Panc1 (cell line): ENCODE results near the gene HSPA12A.

Experiments used
- CTCF ChIP-seq: fragments of 450-650 bp; IDR thresholded peaks from 2 replicates; pipeline ENCODE4 v1.5.1; 2017; ENCODE audit warnings: mild to moderate bottlenecking
- POLR2AphosphoS5 ChIP-seq: IDR thresholded peaks from 2 replicates; pipeline ENCODE4 v1.6.1; 2012; ENCODE audit warnings: mild to moderate bottlenecking, low read depth, low read length, moderate library complexity
- REST ChIP-seq, 2 experiments: IDR thresholded peaks; 2 replicates each; pipeline ENCODE4 v1.6.1; 2011 to 2012; ENCODE audit warnings: low read depth in 2 of 2, control low read depth in 1 of 2, low read length in 1 of 2, mild to moderate bottlenecking in 1 of 2, moderate library complexity in 1 of 2; ENCODE audit not compliant: insufficient read depth in 1 of 2
- SIN3A ChIP-seq: IDR thresholded peaks from 2 replicates; pipeline ENCODE4 v1.6.1; 2012; ENCODE audit warnings: low read depth, mild to moderate bottlenecking, low read length, moderate library complexity, borderline replicate concordance; ENCODE audit not compliant: insufficient read depth

GRCh38 chr10:116791241-116791640 is 48.9 kb upstream of the HSPA12A start:
- no peak for TF ChIP-seq CTCF
- no peak for TF ChIP-seq SIN3A
- no peak for TF ChIP-seq POLR2AphosphoS5
- TF ChIP-seq REST (IDR thresholded peaks at IDR 0.05; ENCODE audit: insufficient read depth in 1 of 2, low read depth in 2 of 2, low read length in 1 of 2): no peak
